AG08395 (cell line): ENCODE results near the gene GNB5.
"Not testable (repeated sequence)": the region's sequence is repeated elsewhere in the genome, so short reads cannot be mapped to it uniquely, and the experiment has no call there.

Experiments
- DNase-seq: peaks from one replicate; pipeline ENCODE4 v3.0.0; 2012; ENCODE audit warnings: mixed read lengths, low spot score

The GNB5 gene

DNA sequence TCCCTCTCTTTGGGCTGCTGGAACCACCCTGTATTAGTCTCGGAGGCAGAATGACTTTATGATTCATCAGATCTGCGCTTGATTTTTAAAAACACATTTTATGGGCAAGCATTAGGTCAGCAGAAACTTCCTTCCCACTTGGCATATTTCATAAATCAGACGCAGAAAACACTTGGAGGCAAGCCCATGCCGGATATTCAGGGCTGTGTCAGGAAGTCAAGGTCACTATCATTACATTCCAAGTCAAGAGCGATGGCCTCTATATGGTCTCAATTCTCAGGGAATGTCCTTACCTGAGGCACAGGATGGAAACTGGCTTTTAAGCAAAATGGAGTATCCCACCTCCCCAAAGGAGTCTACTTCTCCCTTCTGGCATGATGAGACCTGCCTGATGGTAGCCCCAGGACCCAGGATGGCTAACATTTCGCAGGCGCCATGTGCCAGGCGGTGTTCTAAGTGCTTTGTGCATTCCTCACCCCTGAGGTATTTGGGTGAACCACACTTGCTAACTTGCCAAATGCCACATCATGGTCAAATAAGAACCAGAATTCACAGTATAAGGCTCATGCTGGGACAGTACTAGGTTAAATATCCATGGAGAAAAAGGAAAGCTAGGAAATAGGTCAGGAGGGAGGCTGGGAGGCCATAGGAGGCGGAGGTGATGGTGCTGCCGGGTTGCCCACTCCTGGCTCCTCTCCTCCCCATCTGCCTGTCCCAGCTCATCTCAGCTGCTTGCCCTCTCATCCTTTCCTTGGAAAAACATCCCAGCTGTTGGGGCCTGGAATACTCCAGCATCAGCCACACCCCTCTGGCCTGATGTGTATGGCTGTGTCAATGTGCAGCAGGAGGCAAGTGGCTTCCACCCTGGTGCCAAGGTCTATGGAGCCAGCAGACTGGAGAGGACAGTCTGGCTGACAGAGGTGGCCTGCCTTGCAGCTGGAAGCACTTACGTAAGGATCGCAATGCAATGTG is 97.4 kb downstream of the GNB5 start:
- DNase-seq: peak; percentile 74

DNA sequence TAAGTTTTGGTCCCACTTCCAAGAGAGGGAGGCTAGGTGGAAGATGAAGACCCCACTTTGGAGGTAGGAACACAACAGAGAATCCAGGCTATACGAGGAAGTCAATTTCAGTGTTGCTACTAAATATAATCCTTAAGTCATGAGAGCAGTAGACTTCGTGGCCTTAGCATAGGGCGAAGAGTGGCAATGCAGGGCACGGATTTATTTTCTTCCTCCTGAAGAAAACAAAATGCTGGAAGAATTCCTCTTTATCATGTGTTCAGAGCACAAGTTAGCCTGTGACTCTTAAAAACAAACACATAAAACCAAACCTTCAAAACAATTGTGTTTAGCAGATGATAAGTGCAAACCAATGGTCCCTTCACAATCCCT is 98.0 kb downstream of the GNB5 start:
- DNase-seq: no peak

DNA sequence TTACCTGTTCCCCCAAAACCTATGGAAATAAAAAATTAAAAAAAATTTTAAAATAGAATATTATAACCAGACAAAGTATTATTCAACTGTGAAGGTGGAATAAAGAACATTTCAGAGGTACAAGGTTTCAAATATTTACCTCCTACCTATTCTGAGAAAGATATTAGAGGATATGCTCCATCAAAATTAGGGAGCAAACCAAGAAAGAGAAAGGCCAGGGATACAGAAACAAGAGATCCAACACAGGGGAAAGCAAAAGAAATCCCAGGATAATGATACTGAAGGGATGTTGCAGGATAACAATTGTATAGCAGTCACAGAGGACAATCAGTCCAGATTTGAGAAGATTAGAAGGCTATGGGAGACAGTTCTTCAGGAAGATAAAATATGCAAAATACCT is 101.0 kb downstream of the GNB5 start:
- no peak for DNase-seq

DNA sequence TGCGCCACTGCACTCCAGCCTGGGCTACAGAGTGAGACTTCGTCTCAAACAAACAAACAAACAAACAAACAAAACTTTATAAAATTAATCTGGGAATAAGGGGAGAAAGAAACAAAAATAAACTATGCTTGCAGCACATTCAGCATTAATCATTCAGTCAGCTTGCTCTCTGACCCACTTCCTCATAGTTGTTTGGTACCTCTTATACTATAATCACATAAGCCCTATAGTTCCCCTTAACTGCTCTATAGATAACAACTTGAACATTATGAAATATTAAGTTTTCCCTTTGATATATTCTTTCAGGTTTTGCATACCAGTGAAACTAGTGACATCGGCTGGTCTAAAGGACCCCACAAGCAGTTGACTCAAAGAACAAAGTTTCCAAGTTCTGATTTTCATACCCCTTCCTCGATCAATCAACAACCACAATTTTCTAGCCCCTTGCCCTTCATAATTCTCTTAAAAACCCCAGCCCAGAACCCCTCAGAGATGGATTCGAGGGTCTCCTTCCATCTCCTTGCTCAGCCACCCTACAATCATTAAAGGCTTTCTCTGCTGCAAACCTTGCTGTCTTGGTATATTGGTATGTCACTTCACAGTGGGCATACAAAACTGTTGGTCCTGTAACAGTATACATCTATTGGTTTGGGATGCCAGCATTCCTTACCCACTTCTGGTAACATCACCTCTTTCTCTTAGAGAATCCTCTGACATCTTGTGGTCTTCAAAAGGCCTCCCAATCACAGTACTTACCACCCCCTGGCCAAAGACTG is 105.0 kb downstream of the GNB5 start:
- DNase-seq: no peak

DNA sequence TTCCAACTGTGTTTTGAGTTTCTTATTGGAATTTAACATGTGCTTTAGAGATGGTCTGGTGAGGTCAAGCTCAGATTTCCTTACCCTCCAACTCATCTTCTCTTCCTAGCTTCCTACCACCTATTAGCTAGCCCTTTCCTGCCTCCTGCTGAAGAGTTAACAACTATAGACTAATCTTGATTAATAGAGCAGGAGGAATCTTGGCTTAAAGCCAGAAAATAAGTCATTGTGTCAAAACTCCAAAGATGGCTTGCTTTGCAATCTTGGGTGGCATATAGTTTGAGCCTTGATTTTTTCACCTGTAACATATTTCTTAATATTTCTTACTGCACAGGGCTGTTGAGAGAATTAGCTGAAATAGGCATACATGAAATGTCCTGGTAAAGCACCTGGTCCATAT is 105.9 kb downstream of the GNB5 start:
- no peak for DNase-seq

DNA sequence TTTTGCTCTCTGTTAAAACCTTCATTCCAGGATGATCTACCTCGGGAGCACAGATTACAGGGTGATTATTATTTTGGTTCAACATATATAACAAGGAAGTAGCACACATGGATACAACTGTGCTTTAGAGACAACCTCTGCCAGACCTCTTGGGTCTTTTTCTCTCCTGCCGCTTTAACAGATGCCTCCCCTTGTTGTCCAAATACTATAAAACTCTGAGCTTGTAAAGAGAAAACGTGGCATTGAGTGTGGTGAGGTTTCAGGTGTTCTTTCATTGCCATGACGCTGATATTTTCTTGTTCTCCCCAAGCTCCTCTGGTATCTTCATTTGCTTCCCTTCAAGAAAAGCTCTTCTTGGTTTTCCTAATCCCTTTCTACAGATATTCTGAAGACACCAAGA is 107.6 kb downstream of the GNB5 start:
- no peak for DNase-seq

DNA sequence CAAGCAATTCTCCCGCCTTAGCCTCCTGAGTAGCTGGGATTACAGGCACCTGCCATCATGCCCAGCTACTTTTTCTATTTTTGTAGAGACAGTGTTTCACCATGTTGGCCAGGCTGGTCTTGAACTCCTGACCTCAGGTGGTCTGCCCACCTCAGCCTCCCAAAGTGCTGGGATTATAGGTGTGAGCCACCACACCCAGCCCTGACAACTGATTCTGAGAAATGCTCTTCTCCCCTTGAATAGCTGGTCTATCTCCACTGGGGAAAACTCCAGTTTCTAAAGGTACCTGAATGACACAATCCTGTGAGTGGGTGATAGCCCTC is 108.2 kb downstream of the GNB5 start:
- DNase-seq: not testable (repeated sequence)

DNA sequence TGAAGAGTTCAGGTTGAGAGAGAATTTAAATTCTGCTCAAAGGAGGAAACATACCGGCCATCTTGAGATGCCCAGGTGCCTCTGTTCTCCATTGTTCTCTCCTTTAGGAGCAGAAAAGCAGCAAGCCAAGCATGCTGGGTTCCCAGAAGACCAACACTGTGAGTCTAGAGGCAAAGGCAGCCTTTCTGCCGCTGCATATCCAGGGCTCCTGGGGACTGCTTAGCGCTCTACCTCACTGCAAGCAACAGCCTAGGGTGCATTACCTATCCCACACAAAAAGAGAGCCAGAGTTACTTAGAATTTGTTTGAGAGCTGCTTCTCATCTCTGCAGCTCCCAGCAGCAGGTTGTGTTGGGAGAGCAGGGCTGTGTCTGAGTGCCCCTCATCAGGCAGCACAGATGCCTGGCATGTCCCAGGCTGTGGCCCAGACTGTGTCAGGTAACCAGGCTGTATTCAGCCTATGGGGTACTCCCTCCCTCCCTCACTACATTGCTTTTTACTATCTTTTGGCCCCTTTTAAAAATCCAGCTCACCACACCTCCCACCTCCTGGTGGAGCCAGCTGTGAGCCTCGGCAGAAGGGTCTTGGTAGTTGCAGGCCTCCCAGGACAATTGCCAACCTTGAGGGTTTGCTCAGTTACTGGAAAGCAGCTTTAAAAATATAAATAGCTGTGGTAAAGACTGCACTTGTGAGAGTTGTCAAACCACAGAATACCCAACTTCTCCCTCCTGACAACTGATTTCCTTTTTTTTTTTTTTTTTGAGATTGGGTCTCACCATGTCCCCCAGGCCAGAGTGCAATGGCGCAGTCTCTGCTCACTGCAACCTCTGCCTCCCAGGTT is 108.8 kb downstream of the GNB5 start:
- no peak for DNase-seq

DNA sequence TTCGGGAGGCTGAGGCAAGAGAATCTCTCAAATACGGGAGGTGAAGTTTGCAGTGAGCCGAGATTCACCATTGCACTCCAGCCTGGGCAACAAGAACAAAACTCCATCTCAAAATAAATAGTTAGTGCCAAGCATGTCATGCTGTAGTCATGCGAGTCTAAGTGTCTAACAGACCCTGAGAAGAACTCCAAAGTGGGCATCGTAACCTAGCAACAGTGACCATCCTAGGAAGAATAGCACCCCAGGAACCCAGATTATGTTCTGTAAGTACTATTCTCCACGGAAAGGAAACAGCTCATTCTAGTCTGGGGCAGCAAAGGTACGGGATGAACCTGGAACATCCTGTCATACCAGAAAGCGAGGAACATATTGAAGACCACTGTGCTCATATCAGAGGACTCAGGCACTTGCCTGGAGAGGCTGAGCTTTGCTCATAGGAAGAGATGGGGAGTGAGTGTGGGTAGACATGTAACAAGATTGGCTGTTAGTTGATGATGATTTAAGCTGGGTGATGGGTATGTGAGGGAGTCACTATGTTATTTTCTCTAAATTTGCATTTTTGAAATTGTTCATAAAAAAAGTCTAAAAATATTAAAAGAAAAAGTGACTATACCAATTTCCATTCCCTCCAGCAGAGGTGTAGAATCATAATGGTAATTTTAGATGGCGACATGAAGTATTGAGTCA is 110.3 kb downstream of the GNB5 start:
- DNase-seq: no peak

DNA sequence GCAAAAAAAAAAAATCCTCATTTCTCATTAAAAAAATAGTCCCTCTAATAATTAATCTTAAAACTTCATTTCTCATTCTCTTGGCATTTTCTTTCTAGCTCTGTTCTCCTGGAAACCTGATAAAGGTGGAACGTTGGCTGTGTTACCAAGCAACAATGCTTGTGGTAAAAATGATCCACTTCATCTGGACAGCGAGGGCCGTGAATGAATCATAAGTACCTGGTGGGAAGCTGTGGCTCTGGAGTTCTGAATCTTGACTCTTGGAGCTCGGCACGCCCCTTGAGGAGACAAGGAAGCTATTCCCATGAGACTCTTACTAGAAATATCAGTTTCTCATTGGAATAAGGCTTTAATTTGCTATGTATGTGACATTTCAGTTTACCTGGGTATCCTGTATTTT is 111.2 kb downstream of the GNB5 start:
- no peak for DNase-seq

DNA sequence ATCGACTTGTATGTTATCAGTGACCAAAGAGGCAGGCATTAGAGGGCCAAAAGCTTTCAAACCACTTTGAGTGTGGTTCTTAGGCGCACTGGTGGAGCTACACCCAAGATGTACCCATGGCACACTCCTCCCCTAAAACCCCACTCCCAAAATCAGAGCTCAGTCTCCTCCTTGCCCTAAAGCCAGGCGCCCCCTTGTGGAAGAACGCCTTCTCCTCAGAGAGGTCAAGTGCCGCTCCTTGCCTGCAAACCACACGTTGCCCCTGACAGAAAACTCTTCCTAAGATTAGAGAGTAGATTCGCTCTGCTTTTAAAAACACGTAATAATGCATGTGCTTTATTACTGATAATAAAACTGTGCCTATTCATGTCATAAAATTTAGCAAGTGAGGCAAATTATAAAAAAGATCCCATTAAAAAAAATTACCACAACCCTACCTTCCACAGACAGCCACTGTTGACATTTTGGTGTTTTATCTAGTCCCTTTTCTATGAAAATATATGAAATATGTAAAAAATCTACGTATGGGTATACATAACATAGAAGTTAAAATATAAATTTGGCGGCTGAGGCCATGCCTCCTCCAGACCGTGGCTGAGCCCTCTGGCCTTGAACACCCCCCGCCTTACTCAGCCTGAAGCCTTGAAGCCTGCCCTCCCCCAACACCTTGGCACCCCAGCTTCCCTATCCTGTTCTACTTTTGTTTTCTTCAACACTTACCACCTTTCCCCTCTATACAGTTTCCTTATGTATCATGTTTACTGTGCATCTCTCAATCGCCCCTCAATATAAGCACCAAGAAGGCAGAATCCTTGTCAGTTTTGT is 112.1 kb downstream of the GNB5 start:
- peak; percentile 52 for DNase-seq

DNA sequence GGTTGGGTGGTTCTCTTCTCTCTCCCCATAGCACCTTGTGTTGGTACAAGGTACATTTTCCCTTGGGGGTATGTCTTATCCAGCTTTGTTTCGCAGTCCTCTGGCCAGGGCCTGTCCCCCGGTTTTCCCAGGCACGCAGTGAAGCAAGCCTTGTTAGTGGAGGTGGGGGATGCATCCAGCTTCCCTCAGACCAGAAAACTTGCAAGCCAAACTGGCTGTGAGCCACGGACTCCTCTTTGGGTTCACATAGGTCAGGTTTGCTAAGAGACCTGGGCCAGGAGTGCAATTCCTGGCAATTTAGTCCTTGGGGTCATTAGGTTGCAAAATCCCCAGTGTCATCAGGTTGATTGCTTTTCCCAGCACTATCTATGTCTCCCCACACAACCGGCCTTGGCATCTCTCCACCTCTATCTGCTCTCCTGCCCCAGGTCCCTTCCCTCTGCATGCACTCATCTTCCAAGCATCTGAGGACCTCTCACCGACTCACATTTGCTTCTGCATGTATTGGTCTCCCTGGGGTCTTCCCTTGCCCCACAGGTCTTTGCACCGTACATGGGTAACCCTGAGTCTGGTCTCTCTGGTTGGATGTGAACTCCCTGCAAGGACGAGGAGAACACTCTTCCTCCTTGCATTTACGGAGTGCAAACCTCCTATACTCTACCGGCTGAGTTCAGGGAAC is 112.9 kb downstream of the GNB5 start:
- DNase-seq: no peak

DNA sequence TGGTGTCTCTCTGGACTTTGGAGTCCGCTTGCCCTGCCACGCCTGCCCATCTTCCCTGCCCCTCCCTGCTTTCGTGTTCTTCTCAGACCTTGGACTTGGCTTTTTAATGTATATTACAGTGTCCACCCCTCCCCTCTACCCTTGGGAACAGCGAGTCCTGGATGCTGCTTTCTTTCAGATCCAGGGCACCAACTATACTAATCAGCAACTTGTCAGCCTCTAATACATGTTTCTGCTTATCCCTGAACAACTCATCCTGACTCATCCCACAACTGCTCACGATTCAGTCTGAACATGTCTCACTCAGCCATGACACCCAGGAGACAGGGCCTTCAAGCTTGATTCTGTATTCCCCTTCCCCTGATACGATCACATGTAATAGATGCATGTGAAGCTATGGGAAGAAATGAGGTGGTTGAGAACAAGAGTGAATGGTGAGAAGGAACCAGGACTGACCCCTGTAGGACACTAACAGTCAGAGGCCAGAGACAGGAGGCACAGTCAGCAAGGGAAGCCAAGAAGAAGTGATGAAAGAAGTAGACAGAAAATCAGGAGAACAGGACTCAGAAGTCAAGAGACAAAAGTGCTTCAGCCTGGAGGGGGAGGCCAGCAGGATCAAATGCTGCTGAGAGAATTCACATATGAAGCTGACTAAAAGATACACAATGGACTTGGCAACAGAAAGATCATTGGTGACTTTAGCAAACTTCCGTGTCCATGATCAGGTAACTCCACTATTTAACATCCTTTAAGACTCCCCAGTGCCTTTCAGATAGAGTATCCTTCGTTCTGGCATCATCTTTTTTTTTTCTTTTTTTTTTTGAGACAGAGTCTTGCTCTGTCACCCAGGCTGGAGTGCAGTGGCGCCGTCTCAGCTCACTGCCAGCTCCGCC is 114.1 kb downstream of the GNB5 start:
- DNase-seq: peak; percentile 75

DNA sequence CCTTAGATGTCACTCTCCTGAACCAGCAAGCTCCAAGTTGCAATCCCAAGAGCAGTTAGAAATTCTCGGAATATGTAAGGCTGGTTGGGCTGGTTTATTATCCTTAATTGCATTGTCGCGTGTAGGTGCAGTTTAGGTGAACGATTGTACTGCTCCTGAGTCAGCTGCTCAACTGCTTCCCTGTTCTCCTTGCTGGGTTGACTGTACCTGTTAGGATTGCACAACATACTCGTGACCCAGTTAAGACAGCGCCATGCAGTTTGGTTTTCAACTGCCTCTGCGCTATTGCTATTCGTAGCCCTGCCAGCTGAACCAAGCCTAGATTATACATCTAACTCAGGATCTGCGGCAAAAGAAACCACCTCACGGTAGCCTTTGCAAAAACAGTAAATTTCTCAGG is 119.6 kb downstream of the GNB5 start:
- no peak for DNase-seq

DNA sequence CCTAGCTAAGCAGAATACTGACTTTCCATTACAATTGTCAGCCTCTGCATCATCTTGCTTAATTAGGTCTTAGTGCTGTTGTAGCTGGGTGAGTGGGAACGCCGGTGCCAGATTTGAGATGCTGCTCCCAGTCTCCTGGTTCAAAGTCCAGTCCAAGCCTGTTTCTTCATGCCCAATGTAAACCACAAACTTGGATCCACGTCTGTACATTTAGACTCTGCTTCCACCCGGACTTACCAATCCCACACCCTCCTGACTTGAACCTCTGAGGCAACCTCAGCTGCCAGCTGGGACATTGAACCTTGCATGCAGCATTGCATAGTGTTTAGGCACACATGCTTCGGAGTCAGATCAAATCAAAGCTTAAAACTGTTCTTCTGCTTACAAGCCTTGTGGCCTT is 121.6 kb downstream of the GNB5 start:
- DNase-seq: no peak

DNA sequence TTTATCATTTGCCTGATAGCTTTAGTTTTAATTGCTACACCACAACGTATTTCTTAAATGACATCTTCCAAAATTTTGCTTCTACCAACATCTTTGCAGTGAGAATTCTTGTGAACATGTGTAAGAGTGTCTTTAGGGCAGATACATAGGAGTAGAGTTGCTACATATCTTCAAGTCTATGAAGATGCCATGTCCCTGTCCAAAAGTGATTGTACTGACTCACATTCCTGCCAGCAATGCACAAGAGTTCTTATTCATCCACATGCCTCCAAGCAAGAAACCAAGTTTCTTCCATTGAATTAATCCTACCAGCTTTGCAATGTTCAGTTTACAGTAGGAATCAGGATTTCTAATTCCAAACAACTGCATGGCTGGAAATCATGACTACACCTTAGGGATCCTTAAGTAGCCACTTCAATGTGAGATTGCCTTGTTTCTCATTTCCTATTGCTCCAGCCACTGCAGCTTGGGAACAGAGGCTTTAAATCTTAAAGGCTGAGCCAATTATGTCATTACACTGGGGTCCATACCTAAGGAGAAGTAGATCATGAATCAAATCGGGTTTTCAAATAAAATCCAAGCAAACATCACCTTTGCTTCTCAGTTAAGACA is 123.1 kb downstream of the GNB5 start:
- no peak for DNase-seq

DNA sequence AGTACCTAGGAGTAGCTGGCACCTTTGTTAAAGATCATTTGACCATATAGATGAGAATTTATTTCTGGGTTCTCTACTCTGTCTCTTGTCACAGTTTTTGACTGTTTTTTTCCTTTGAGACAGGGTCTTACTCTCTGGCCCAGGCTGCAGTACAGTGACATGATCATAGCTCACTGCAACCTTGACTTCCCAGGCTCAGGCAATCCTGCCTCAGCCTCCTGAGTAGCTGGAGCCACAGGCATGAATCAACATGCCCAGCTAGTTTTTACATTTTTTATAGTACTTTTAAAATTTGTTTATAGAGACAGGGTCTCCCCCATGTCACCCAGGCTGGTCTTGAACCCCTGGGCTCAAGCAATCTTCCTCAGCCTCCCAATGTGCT is 123.7 kb downstream of the GNB5 start:
- DNase-seq: no peak

DNA sequence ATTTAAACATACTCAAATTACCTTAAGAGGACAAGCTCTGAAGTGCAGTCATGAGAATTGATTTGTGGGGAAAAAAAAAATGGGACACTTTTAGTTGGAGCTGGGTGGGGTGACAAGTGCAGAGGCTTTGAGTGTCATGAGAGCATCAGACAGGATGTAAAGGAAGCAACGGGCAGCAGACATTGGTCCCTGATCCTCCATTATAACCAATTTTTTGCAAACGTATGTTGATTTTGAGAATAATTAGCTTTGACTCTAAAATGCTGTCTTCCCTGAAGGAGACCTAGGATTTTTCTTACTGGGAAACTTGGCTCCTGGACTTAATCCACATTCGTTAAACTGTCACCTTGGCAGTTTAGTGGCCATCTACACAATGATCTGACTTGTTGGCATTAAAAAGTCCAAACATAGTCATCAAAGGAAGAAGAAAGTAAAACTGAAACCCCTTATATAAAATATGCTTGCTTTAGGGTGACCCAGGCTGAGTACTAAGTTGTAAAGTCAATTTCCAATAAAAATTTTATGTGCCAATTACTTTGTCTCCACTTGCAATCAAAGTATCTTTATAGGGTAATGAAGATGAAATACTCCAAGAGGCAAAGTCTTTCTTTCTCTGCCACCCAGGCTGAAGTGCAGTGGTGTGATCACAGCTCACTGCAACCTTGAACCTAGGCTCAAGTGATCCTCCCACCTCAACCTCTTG is 124.2 kb downstream of the GNB5 start:
- DNase-seq: no peak
